Keratinocyte (primary cell): ENCODE results near the gene NARS2.

Source experiments
- EZH2 ChIP-seq: IDR thresholded peaks from one replicate; pipeline ENCODE4 v1.6.1; 2012; ENCODE audit warnings: inconsistent platforms, mild to moderate bottlenecking, low read length, moderate library complexity
- TF ChIP-seq, protein P1 (sequence below), 3 experiments: IDR thresholded peaks in 1 of 3; conservative IDR thresholded peaks in 1 of 3; optimal IDR thresholded peaks in 1 of 3; 2 replicates in 2 of 3; 3 replicates in 1 of 3; pipeline versions ENCODE3 to v1.5.1; 2011; ENCODE audit warnings: low read length in 3 of 3, mild to moderate bottlenecking in 3 of 3, moderate library complexity in 2 of 3, control low read depth in 1 of 3, inconsistent platforms in 1 of 3; ENCODE audit not compliant: insufficient read depth in 2 of 3; ENCODE audit errors: extremely low read depth in 1 of 3

DNA sequence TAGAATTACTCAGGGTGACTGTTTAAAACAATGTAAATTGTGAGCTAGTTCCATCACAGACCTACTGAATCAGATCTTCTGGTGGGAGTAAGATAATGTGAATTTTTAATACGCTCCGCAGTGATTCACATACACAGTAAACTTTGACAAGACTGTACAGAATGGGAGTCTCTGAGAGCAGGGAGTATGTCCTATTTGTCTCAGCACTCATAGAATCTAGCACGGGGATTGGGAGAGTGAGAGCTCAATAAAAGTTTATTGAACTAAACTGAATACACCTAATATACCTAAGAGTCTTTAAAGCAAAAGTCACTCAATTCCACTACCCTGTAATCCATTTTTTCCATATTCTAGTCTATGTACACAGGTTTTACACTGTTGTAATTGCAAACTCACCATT is 145.9 kb downstream of the NARS2 start:
- TF ChIP-seq, protein P1, sequence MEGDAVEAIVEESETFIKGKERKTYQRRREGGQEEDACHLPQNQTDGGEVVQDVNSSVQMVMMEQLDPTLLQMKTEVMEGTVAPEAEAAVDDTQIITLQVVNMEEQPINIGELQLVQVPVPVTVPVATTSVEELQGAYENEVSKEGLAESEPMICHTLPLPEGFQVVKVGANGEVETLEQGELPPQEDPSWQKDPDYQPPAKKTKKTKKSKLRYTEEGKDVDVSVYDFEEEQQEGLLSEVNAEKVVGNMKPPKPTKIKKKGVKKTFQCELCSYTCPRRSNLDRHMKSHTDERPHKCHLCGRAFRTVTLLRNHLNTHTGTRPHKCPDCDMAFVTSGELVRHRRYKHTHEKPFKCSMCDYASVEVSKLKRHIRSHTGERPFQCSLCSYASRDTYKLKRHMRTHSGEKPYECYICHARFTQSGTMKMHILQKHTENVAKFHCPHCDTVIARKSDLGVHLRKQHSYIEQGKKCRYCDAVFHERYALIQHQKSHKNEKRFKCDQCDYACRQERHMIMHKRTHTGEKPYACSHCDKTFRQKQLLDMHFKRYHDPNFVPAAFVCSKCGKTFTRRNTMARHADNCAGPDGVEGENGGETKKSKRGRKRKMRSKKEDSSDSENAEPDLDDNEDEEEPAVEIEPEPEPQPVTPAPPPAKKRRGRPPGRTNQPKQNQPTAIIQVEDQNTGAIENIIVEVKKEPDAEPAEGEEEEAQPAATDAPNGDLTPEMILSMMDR (optimal IDR thresholded peaks at IDR 0.05 in 1 of 3, IDR thresholded peaks at IDR 0.05 in 1 of 3, conservative IDR thresholded peaks at IDR 0.05 in 1 of 3; ENCODE audit: extremely low read depth in 1 of 3, insufficient read depth in 2 of 3, low read length in 3 of 3) = no peak
- TF ChIP-seq EZH2 = no peak
